Nephron progenitor cell (in vitro differentiated cells): ENCODE measurements around the gene OTUD4.
A peak's percentile ranks its signal among the peaks of the same experiment; 100 is the strongest.

Experiments
- DNase-seq: peaks from one replicate; pipeline ENCODE4 v3.0.0; 2021
- H3K27ac Mint-ChIP-seq: 2 replicates; pipeline ENCODE4 v1.8.0; 2021; ENCODE audit warnings: mild to moderate bottlenecking, moderate library complexity, mixed read lengths
- H3K27me3 Mint-ChIP-seq: 2 replicates; pipeline ENCODE4 v1.8.0; 2021; ENCODE audit warnings: mild to moderate bottlenecking, low read depth, mixed read lengths; ENCODE audit not compliant: poor library complexity
- H3K36me3 Mint-ChIP-seq: 2 replicates; pipeline ENCODE4 v1.8.0; 2021; ENCODE audit warnings: low read depth, mixed read lengths
- H3K4me1 Mint-ChIP-seq: 2 replicates; pipeline ENCODE4 v1.8.0; 2021; ENCODE audit warnings: mixed read lengths
- H3K4me3 Mint-ChIP-seq: 2 replicates; pipeline ENCODE4 v1.8.0; 2021; ENCODE audit warnings: mild to moderate bottlenecking, moderate library complexity, mixed read lengths
- H3K9me3 Mint-ChIP-seq: 2 replicates; pipeline ENCODE4 v1.8.0; 2021; ENCODE audit warnings: mild to moderate bottlenecking, moderate library complexity, mixed read lengths
- TF ChIP-seq, protein P1 (sequence below): fragments of 200-600 bp; sonication (generic); IDR thresholded peaks from 2 replicates; pipeline ENCODE4 v1.5.0; 2021; ENCODE audit warnings: antibody characterized with exemption

OTUD4 gene

DNA sequence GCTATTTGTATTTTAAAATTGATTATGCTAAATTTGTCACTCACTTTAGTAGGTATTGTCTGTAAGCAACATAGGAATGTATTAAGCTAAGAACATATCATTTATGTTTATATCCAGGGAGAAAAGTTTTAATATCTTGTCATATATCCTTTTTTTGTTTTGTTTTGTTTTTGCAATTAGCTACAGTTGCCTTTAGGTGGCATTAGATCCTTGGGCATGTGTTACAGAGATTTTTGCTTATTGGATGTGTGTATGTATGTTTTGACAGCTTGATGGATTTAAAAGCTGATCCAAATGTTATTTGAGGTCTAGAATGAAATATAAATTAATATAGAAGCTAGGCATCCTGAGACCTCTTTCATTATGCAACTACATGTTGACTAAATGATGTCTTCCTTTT lies 36.1 kb upstream of the OTUD4 start:
- Mint-ChIP-seq H3K9me3 (peaks cover 6% of the 10 kb centered on the region), H3K36me3 (no peaks in the 10 kb centered on the region), H3K27ac (no peak overlapping the region), H3K4me3 (no peak overlapping the region), H3K4me1 (no peaks in the 10 kb centered on the region), H3K27me3 (peaks cover 7% of the 10 kb centered on the region)
- TF ChIP-seq, protein P1, sequence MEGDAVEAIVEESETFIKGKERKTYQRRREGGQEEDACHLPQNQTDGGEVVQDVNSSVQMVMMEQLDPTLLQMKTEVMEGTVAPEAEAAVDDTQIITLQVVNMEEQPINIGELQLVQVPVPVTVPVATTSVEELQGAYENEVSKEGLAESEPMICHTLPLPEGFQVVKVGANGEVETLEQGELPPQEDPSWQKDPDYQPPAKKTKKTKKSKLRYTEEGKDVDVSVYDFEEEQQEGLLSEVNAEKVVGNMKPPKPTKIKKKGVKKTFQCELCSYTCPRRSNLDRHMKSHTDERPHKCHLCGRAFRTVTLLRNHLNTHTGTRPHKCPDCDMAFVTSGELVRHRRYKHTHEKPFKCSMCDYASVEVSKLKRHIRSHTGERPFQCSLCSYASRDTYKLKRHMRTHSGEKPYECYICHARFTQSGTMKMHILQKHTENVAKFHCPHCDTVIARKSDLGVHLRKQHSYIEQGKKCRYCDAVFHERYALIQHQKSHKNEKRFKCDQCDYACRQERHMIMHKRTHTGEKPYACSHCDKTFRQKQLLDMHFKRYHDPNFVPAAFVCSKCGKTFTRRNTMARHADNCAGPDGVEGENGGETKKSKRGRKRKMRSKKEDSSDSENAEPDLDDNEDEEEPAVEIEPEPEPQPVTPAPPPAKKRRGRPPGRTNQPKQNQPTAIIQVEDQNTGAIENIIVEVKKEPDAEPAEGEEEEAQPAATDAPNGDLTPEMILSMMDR, result peak; percentile 29
- no peak for DNase-seq

DNA sequence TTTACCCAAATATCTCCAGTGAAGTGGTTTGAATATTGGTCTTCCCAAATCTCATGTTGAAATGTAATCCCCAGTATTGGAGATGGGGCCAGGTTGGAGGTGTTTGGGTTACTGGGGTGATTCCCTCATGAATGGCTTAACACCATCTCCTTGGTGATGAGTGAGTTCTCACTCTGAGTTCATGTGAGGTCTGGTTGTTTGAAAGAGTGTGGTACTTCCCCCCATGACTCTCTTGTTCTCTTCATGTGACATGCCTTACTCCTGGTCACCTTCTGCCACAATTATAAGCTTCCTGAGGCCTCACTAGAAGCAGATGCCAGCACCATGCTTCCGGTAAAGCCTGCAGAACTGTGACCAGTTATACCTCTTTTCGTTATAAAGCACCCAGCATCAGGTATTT lies 32.9 kb upstream of the OTUD4 start:
- no peaks in the 10 kb centered on the region for H3K36me3 Mint-ChIP-seq
- H3K4me1 Mint-ChIP-seq, result no peaks in the 10 kb centered on the region
- H3K27me3 Mint-ChIP-seq, result peaks cover 7% of the 10 kb centered on the region
- TF ChIP-seq, protein P1, result no peak
- peaks cover 6% of the 10 kb centered on the region for H3K9me3 Mint-ChIP-seq
- H3K4me3 Mint-ChIP-seq, result no peak overlapping the region
- no peak for DNase-seq
- H3K27ac Mint-ChIP-seq, result no peak overlapping the region

DNA sequence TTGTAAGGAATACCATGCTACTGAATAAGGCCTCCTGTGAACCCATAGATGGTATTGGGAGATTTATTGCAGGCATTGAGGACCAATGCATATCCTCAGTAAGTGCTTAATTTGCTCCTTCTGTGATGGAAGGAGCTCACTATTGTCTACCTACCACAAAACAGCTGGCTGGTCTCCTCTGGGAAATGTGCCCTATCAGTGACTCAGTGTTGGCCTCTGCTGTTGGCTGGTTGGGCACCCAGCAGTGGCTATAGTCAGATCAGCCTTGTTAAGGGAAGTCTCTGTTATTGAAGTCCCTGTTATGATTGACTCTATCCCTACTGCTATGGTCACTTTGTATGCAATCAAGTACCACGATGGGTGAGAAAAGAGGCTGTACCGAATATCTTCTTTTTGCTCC lies 27.5 kb upstream of the OTUD4 start:
- no peaks in the 10 kb centered on the region for H3K9me3 Mint-ChIP-seq
- H3K27ac Mint-ChIP-seq, result no peak overlapping the region
- H3K27me3 Mint-ChIP-seq, result peaks cover 9% of the 10 kb centered on the region
- H3K4me3 Mint-ChIP-seq, result no peak overlapping the region
- TF ChIP-seq, protein P1, result no peak
- no peak for DNase-seq
- H3K4me1 Mint-ChIP-seq, result no peaks in the 10 kb centered on the region
- no peaks in the 10 kb centered on the region for H3K36me3 Mint-ChIP-seq

DNA sequence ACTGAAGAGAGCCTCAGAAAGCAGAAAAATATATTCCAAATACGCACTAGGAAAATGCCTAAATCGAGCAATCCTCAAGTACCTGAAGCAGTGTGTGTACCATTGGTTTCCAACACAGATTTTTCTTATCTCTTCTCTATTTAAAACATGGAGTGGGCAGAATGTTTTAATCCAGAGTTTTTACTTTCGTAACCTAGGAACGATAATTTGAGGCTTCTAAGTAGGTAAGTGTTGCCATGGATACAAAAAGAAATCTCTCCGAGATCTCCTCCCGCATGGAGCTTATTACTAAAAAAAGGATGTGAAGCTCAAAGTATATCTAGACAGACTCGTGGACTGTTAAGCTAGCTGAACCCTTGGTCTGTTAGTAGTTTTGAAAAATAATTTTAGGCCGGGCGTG lies 23.0 kb upstream of the OTUD4 start:
- TF ChIP-seq, protein P1, result no peak
- H3K9me3 Mint-ChIP-seq, result no peaks in the 10 kb centered on the region
- no peak overlapping the region for H3K4me3 Mint-ChIP-seq
- DNase-seq, result no peak
- no peak overlapping the region for H3K27ac Mint-ChIP-seq
- peaks cover 4% of the 10 kb centered on the region for H3K27me3 Mint-ChIP-seq
- H3K4me1 Mint-ChIP-seq, result no peaks in the 10 kb centered on the region
- no peaks in the 10 kb centered on the region for H3K36me3 Mint-ChIP-seq

DNA sequence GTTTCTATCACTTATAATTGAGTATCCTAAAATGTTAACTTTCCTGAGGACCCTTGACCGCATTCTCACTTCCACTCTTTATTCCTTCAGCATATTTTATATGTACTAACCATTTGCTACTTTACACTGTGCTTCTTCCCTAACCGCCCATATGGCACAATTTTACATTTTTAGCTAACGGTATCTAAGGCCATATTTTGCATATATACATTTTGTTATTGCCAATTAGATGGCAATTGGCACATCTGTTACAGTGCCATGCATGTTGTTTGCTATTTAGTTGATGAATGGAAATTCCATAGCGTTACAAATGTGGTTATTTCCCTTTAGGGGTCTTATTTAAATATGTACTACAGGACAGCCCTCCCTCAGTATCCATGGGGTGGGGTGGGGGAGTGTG lies 20.0 kb upstream of the OTUD4 start:
- Mint-ChIP-seq H3K4me3 (no peak overlapping the region), H3K27ac (no peak overlapping the region)
- TF ChIP-seq, protein P1, result no peak

DNA sequence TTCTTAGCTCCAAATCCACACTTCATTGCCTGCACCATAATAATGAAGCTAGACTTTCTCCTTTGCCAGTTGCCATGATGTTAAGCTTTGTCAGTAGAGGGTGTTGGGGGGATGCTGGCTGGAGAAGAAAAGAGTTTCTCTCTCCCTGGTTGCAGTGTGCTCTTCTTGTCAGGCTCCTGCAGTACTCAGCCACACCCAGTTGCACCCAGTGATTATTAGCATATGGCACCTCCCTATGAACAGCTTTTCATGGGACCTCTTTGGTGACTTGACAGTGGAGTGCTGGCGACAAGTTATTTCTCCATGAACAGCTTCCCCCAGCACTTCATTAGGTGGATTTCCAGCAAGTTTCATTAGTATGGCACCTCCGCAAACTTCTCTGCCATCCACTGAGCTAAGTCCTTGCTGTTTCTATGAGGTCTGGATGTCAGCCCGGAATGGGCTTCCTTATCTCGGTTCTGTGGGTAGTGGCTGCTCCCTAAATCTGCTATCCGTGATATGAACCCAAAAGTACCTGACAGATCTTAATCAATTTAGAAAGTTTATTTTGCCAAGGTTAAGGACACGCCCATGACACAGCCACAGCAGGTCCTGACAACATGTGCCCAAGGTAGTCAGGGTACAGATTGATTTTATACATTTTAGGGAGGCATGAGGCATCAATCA lies 18.8 kb upstream of the OTUD4 start:
- H3K4me3 Mint-ChIP-seq, result no peak overlapping the region
- no peak for DNase-seq
- H3K4me1 Mint-ChIP-seq, result no peaks in the 10 kb centered on the region
- no peaks in the 10 kb centered on the region for H3K27me3 Mint-ChIP-seq
- no peak overlapping the region for H3K27ac Mint-ChIP-seq
- H3K36me3 Mint-ChIP-seq, result no peaks in the 10 kb centered on the region
- TF ChIP-seq, protein P1, result no peak
- no peaks in the 10 kb centered on the region for H3K9me3 Mint-ChIP-seq

More for the DNA sequence above, 20.0 kb upstream of the OTUD4 start:
- Mint-ChIP-seq H3K36me3 (no peaks in the 10 kb centered on the region), H3K4me1 (no peaks in the 10 kb centered on the region), H3K27me3 (no peaks in the 10 kb centered on the region), H3K9me3 (no peaks in the 10 kb centered on the region)
- DNase-seq, result no peak
